Measurements from ENCODE around the gene SLC25A26.

Gene SLC25A26

DNA sequence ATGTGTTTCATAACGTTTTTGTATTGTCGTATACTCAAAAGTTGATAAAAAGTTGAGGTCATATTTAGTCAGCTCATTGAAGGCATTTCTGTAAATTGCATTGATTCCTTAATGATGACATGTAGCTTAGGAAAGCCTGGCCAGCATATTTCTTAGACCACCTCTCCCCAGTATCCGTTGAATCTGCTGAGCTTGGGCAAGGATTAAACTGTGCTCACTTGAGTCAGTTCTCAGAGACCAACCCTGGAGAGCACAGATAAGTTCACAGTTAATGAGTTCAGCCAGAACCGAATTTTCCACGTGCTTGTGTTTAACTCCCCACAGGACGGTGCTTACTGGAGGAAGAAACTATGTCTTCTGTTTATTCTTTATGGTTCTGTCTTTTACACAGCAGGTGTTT, 132.7 kb downstream of the SLC25A26 start:
- DNase-seq (ENCODE audit: low read depth in 1 of 2, low spot score in 1 of 2): no peak
- TF ChIP-seq JUND (IDR thresholded peaks at IDR 0.05; ENCODE audit: low read depth): no peak
- in situ Hi-C loops (cut with HindIII; ENCODE audit: low pct_unique_long_range_greater_than_20kb, low sequenced_read_pairs): no loop called here

GRCh38 chr3:66354001-66354400, 133.2 kb downstream of the SLC25A26 start:
- no peak for DNase-seq (ENCODE audit: low read depth in 1 of 2, low spot score in 1 of 2)
- in situ Hi-C loops (cut with HindIII; ENCODE audit: low pct_unique_long_range_greater_than_20kb, low sequenced_read_pairs): no loop called here
- TF ChIP-seq JUND (IDR thresholded peaks at IDR 0.05; ENCODE audit: low read depth): no peak

DNA sequence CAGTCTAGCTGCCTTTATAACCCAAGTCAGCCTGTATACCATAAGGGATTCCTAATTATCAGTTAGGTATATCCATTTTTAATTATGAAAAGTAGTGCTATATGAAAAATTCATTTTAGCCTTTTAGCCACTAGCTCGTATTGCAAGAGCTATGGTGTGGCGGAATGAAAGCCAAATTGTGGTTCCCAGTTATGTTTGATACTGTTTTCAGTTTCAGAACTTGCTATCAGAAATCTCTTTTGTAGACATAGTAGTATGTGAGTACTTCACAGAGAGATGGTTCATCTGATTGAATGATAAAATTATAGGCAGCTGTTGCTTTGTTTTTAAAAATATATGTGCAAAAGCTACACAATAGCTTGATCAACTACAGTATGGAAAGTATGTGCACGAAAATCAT, 134.6 kb downstream of the SLC25A26 start:
- in situ Hi-C loops (cut with HindIII; ENCODE audit: low pct_unique_long_range_greater_than_20kb, low sequenced_read_pairs): no loop called here
- no peak for DNase-seq (ENCODE audit: low read depth in 1 of 2, low spot score in 1 of 2)
- TF ChIP-seq JUND (IDR thresholded peaks at IDR 0.05; ENCODE audit: low read depth): no peak

GRCh38 chr3:66355997-66356396, 135.2 kb downstream of the SLC25A26 start:
- in situ Hi-C loops (cut with HindIII; ENCODE audit: low pct_unique_long_range_greater_than_20kb, low sequenced_read_pairs): no loop called here
- DNase-seq (ENCODE audit: low read depth in 1 of 2, low spot score in 1 of 2): no peak
- TF ChIP-seq JUND (IDR thresholded peaks at IDR 0.05; ENCODE audit: low read depth): no peak

DNA sequence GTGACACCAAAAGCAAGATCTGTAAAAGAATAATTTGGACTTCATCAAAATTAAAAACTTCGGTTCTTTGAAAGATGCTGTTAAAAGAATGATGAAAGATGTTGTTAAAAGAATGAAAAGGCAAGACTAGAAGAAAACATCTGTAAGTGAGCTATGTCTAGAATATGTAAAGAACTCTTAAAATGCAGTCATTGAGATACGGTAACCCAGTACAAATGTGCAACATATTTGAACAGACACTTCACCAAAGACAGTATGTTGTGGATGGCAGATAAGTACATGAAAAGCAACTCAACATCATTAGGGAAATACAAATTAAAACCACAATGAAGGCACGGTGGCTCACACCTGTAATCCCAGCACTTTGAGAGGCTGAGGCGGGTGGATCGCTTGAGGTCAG, 140.6 kb downstream of the SLC25A26 start:
- in situ Hi-C loops (cut with HindIII; ENCODE audit: low pct_unique_long_range_greater_than_20kb, low sequenced_read_pairs): no loop called here
- no peak for DNase-seq (ENCODE audit: low read depth in 1 of 2, low spot score in 1 of 2)
- no peak for TF ChIP-seq JUND (IDR thresholded peaks at IDR 0.05; ENCODE audit: low read depth)

- in situ Hi-C loops (cut with HindIII; ENCODE audit: low pct_unique_long_range_greater_than_20kb, low sequenced_read_pairs): no loop called here
- no peak for TF ChIP-seq JUND (IDR thresholded peaks at IDR 0.05; ENCODE audit: low read depth)
- no peak for DNase-seq (ENCODE audit: low read depth in 1 of 2, low spot score in 1 of 2)
Observed at GRCh38 chr3:66362541-66362941, 141.7 kb downstream of the SLC25A26 start.

DNA sequence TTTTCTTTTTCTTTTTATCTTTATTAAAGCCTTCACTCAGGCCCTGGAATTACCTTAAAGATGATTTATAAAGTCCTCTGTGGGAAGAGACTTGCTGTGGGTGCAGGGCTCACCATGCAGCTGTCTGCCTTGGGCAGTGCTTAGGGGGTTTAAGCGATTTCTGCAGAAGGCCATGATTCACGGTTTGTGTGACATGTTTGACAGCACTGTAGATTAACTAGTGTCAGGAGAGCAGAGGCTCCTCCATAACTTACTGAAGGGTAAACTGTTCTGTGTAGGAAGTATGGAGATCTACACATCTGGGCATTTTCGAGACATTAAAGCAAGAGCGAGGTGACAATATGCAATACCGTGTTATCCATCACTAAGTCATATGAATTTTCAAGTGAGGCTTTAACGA, 142.3 kb downstream of the SLC25A26 start:
- TF ChIP-seq JUND (IDR thresholded peaks at IDR 0.05; ENCODE audit: low read depth): no peak
- no peak for DNase-seq (ENCODE audit: low read depth in 1 of 2, low spot score in 1 of 2)
- in situ Hi-C loops (cut with HindIII; ENCODE audit: low pct_unique_long_range_greater_than_20kb, low sequenced_read_pairs): no loop called here

- in situ Hi-C loops (cut with HindIII; ENCODE audit: low pct_unique_long_range_greater_than_20kb, low sequenced_read_pairs): no loop called here
- DNase-seq (ENCODE audit: low read depth in 1 of 2, low spot score in 1 of 2): no peak
- TF ChIP-seq JUND (IDR thresholded peaks at IDR 0.05; ENCODE audit: low read depth): no peak
Observed at GRCh38 chr3:66365080-66365479, 144.3 kb downstream of the SLC25A26 start.

GRCh38 chr3:66366747-66367146, 145.9 kb downstream of the SLC25A26 start:
- no peak for TF ChIP-seq JUND (IDR thresholded peaks at IDR 0.05; ENCODE audit: low read depth)
- in situ Hi-C loops (cut with HindIII; ENCODE audit: low pct_unique_long_range_greater_than_20kb, low sequenced_read_pairs): no loop called here
- DNase-seq (ENCODE audit: low read depth in 1 of 2, low spot score in 1 of 2): no peak

- no peak for TF ChIP-seq JUND (IDR thresholded peaks at IDR 0.05; ENCODE audit: low read depth)
- in situ Hi-C loops (cut with HindIII; ENCODE audit: low pct_unique_long_range_greater_than_20kb, low sequenced_read_pairs): no loop called here
- no peak for DNase-seq (ENCODE audit: low read depth in 1 of 2, low spot score in 1 of 2)
Observed at GRCh38 chr3:66367979-66368378, 147.2 kb downstream of the SLC25A26 start.

- in situ Hi-C loops (cut with HindIII; ENCODE audit: low pct_unique_long_range_greater_than_20kb, low sequenced_read_pairs): no loop called here
- DNase-seq (ENCODE audit: low read depth in 1 of 2, low spot score in 1 of 2): no peak
- TF ChIP-seq JUND (IDR thresholded peaks at IDR 0.05; ENCODE audit: low read depth): no peak
Observed at GRCh38 chr3:66370179-66370578, 149.4 kb downstream of the SLC25A26 start.

GRCh38 chr3:66371432-66371831, 150.6 kb downstream of the SLC25A26 start:
- no peak for TF ChIP-seq JUND (IDR thresholded peaks at IDR 0.05; ENCODE audit: low read depth)
- no peak for DNase-seq (ENCODE audit: low read depth in 1 of 2, low spot score in 1 of 2)
- in situ Hi-C loops (cut with HindIII; ENCODE audit: low pct_unique_long_range_greater_than_20kb, low sequenced_read_pairs): no loop called here

- in situ Hi-C loops (cut with HindIII; ENCODE audit: low pct_unique_long_range_greater_than_20kb, low sequenced_read_pairs): no loop called here
- TF ChIP-seq JUND (IDR thresholded peaks at IDR 0.05; ENCODE audit: low read depth): no peak
- DNase-seq (ENCODE audit: low read depth in 1 of 2, low spot score in 1 of 2): peak; percentile 13 to 54
Observed at GRCh38 chr3:66372681-66373350, 152.0 kb downstream of the SLC25A26 start.

GRCh38 chr3:66376568-66376967, 155.8 kb downstream of the SLC25A26 start:
- in situ Hi-C loops (cut with HindIII; ENCODE audit: low pct_unique_long_range_greater_than_20kb, low sequenced_read_pairs): no loop called here
- TF ChIP-seq JUND (IDR thresholded peaks at IDR 0.05; ENCODE audit: low read depth): no peak
- DNase-seq (ENCODE audit: low read depth in 1 of 2, low spot score in 1 of 2): no peak

Data from T47D (cell line).